HEK293 (cell line): ENCODE data around the gene NDUFB10.

Experiments
- KLF8 ChIP-seq: fragments of 450-650 bp; formaldehyde crosslinking; IDR thresholded peaks from 2 replicates; pipeline ENCODE4 v1.5.1; 2016; ENCODE audit warnings: missing biosample characterization, missing genetic modification characterization
- SETDB1 ChIP-seq: IDR thresholded peaks from one replicate; pipeline ENCODE4 v1.6.1; 2017; ENCODE audit warnings: mild to moderate bottlenecking, low read length, moderate library complexity, mixed read lengths; ENCODE audit not compliant: insufficient read length
- ZNF23 ChIP-seq: fragments of 450-650 bp; formaldehyde crosslinking; IDR thresholded peaks from 2 replicates; pipeline ENCODE4 v1.5.1; 2016; ENCODE audit warnings: missing biosample characterization, missing genetic modification characterization, borderline replicate concordance
- ZNF24 ChIP-seq: fragments of 450-650 bp; formaldehyde crosslinking; IDR thresholded peaks from 2 replicates; pipeline ENCODE4 v1.5.1; 2016; ENCODE audit warnings: missing biosample characterization, missing genetic modification characterization
- ZNF248 ChIP-seq: fragments of 450-650 bp; formaldehyde crosslinking; IDR thresholded peaks from 2 replicates; pipeline ENCODE4 v1.5.1; 2017; ENCODE audit warnings: missing biosample characterization, missing genetic modification characterization
- ZNF292 ChIP-seq: fragments of 450-650 bp; formaldehyde crosslinking; IDR thresholded peaks from 2 replicates; pipeline ENCODE4 v1.5.1; 2016; ENCODE audit warnings: low read depth, missing biosample characterization, missing genetic modification characterization, borderline replicate concordance
- ZNF302 ChIP-seq: fragments of 450-650 bp; formaldehyde crosslinking; IDR thresholded peaks from 2 replicates; pipeline ENCODE4 v1.5.1; 2016; ENCODE audit warnings: missing biosample characterization, missing genetic modification characterization, low read depth
- ZNF610 ChIP-seq: fragments of 450-650 bp; formaldehyde crosslinking; IDR thresholded peaks from 2 replicates; pipeline ENCODE4 v1.5.1; 2016; ENCODE audit warnings: missing biosample characterization, missing genetic modification characterization, borderline replicate concordance
- ZNF677 ChIP-seq: fragments of 450-650 bp; IDR thresholded peaks from 2 replicates; pipeline ENCODE4 v1.5.0; 2018; ENCODE audit warnings: missing biosample characterization, mild to moderate bottlenecking, missing genetic modification characterization, moderate library complexity
- ZNF776 ChIP-seq: fragments of 450-650 bp; formaldehyde crosslinking; IDR thresholded peaks from 2 replicates; pipeline ENCODE4 v1.5.0; 2017; ENCODE audit warnings: missing biosample characterization, missing genetic modification characterization, borderline replicate concordance
- TF ChIP-seq, protein P1 (sequence below): fragments of 450-650 bp; formaldehyde crosslinking; IDR thresholded peaks from 2 replicates; pipeline ENCODE4 v1.5.1; 2016; ENCODE audit warnings: missing biosample characterization, missing genetic modification characterization
- TF ChIP-seq, protein P2 (sequence below): fragments of 450-650 bp; formaldehyde crosslinking; IDR thresholded peaks from 2 replicates; pipeline ENCODE4 v1.5.1; 2016; ENCODE audit warnings: missing biosample characterization, missing genetic modification characterization

Gene NDUFB10

DNA sequence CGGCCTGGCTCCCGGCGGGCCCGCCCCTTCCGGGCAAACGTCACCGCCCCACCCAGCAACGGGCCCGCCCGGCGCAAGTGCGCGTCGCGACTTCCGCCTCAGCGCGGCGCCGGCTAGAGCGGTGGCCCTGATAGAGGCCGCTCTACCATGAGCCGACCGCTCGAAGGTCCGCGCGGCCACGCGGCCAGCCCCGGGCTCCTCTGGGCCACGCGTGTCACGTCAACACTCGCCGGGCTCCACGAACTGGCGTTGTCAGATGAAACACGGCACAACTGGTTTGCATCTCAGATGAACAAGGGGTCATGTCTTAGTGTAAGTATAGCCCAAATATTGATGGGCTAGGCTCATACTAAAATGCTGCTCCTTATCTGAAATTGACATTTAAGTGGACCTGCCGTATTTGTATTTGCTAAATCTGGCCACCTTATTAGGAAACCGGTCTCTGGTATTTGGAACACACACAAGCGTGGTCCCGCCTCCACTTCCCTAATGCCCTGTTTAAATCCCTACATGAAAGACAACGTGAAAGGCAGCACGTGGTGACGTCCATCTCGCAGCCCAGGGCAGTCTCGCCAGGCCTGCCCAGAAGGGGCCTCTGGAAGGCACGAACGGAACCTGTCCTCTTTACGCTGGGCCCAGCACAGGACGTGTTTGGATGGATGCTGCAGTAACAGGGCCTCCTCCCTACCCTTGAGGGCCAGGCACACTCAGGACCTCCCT, 50.6 kb downstream of the NDUFB10 start, which contains the start of gene ZNF598 (continued):
- TF ChIP-seq, protein P1, sequence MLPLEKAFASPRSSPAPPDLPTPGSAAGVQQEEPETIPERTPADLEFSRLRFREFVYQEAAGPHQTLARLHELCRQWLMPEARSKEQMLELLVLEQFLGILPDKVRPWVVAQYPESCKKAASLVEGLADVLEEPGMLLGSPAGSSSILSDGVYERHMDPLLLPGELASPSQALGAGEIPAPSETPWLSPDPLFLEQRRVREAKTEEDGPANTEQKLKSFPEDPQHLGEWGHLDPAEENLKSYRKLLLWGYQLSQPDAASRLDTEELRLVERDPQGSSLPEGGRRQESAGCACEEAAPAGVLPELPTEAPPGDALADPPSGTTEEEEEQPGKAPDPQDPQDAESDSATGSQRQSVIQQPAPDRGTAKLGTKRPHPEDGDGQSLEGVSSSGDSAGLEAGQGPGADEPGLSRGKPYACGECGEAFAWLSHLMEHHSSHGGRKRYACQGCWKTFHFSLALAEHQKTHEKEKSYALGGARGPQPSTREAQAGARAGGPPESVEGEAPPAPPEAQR (tag by site-specific recombination), result no peak
- TF ChIP-seq SETDB1 (no peak), ZNF248 (no peak), ZNF23 (tag by site-specific recombination) (no peak), ZNF24 (peak; percentile 74; the same call in 1 of the 2 replicates), ZNF610 (peak; percentile 56; the same call in 1 of the 2 replicates), KLF8 (tag by site-specific recombination) (peak; percentile 78), ZNF677 (no peak), ZNF776 (tag by site-specific recombination) (no peak), ZNF302 (no peak), ZNF292 (no peak)
- TF ChIP-seq, protein P2, sequence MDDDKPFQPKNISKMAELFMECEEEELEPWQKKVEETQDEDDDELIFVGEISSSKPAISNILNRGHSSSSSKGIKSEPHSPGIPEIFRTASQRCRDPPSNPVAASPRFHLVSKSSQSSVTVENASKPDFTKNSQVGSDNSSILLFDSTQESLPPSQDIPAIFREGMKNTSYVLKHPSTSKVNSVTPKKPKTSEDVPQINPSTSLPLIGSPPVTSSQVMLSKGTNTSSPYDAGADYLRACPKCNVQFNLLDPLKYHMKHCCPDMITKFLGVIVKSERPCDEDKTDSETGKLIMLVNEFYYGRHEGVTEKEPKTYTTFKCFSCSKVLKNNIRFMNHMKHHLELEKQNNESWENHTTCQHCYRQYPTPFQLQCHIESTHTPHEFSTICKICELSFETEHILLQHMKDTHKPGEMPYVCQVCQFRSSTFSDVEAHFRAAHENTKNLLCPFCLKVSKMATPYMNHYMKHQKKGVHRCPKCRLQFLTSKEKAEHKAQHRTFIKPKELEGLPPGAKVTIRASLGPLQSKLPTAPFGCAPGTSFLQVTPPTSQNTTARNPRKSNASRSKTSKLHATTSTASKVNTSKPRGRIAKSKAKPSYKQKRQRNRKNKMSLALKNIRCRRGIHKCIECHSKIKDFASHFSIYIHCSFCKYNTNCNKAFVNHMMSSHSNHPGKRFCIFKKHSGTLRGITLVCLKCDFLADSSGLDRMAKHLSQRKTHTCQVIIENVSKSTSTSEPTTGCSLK (tag by site-specific recombination), result no peak
